Natural killer cell (primary cell): Measurements from ENCODE around the gene MISFA. TPM values are rescaled to one million over a fixed set of nuclear protein-coding genes. Genes with fewer than 3 reads are reported as not detected.
A peak's percentile ranks its signal among the peaks of the same experiment; 100 is the strongest.
"Not testable (repeated sequence)": the region's sequence is repeated elsewhere in the genome, so short reads cannot be mapped to it uniquely, and the experiment has no call there.

Source experiments
- ATAC-seq, 3 donors: fragments of 150-1000 bp in 2 of 3; fragments of 200-7000 bp in 1 of 3; cut with Tn5 transposase; 1 replicate in 1 of 3; 2 replicates in 2 of 3; pipeline ENCODE4 v1.10.0; 2021; ENCODE audit warnings: mild to moderate bottlenecking in 2 of 3, moderate library complexity in 2 of 3
- DNase-seq, 2 donors: peaks; one replicate each; pipeline versions ENCODE4 v3.0.0 to v3.0.0-alpha.2; 2013 to 2021; ENCODE audit warnings: mixed read lengths in 1 of 2
- H3K27ac ChIP-seq: one replicate; pipeline ENCODE4 v1.5.1; 2013; ENCODE audit warnings: mild to moderate bottlenecking, low read length
- H3K27me3 ChIP-seq: one replicate; pipeline ENCODE4 v1.6.1; 2013; ENCODE audit warnings: low read length; ENCODE audit not compliant: control insufficient read depth, insufficient read depth
- H3K36me3 ChIP-seq: one replicate; pipeline ENCODE4 v1.6.1; 2013; ENCODE audit warnings: low read length; ENCODE audit not compliant: control insufficient read depth, insufficient read depth
- H3K4me1 ChIP-seq: one replicate; pipeline ENCODE4 v1.6.1; 2013; ENCODE audit warnings: low read length; ENCODE audit not compliant: control insufficient read depth, insufficient read depth
- H3K4me3 ChIP-seq: one replicate; pipeline ENCODE4 v1.5.1; 2013; ENCODE audit warnings: low read length
- H3K9me3 ChIP-seq: one replicate; pipeline ENCODE4 v1.6.1; 2013; ENCODE audit warnings: low read length; ENCODE audit not compliant: control insufficient read depth, insufficient read depth
- H3K27ac Mint-ChIP-seq, 2 donors: one replicate each; pipeline ENCODE4 v1.8.0; 2022; ENCODE audit warnings: mild to moderate bottlenecking in 2 of 2, mixed read lengths in 2 of 2, moderate library complexity in 1 of 2
- H3K27me3 Mint-ChIP-seq, 2 donors: one replicate each; pipeline ENCODE4 v1.8.0; 2022; ENCODE audit warnings: low read depth in 2 of 2, mixed read lengths in 2 of 2
- H3K36me3 Mint-ChIP-seq: one replicate; pipeline ENCODE4 v1.8.0; 2022; ENCODE audit warnings: mixed read lengths
- H3K4me1 Mint-ChIP-seq, 2 donors: one replicate each; pipeline ENCODE4 v1.8.0; 2022; ENCODE audit warnings: mixed read lengths in 2 of 2
- H3K4me3 Mint-ChIP-seq: one replicate; pipeline ENCODE4 v1.8.0; 2022; ENCODE audit warnings: mild to moderate bottlenecking, moderate library complexity, mixed read lengths
- H3K9me3 Mint-ChIP-seq, 2 donors: one replicate each; pipeline ENCODE4 v1.8.0; 2022; ENCODE audit warnings: mixed read lengths in 2 of 2
- CTCF ChIP-seq: fragments of 200-600 bp; IDR thresholded peaks from one replicate; pipeline ENCODE4 v1.8.0; 2022; ENCODE audit warnings: antibody characterized with exemption
- WGBS: methylation state at CpG from one replicate; pipeline ENCODE4 v1.1.7; 2013; ENCODE audit warnings: missing lambda C conversion rate; ENCODE audit not compliant: insufficient coverage; 5-methylcytosine and 5-hydroxymethylcytosine counted together
- intact Hi-C: fragments of 100-400 bp; cut with micrococcal nuclease; formaldehyde crosslinking; loops from one replicate; pipeline ENCODE4 v1.14.2; 2022
- total RNA-seq, 4 donors: library from RNA; stranded (reverse); fragments of 120-200 nt in 1 of 4; gene quantifications; one replicate each; pipeline versions ENCODE4 v1.2.3 to v1.2.4, GENCODE V29; 2013 to 2022

MISFA gene
- total RNA-seq, 3 donors from 2014 or later (not counting 1 experiment from before 2014, with no cell fraction given), result 2.2 to 3.5 (median 2.2) TPM

- Mint-ChIP-seq H3K9me3 (no peaks in the 10 kb centered on the region), H3K27ac (no peak overlapping the region), H3K4me3 (peak overlapping the region; percentile 33), H3K27me3 (no peaks in the 10 kb centered on the region), H3K4me1 (no peaks in the 10 kb centered on the region), H3K36me3 (no peaks in the 10 kb centered on the region)
- TF ChIP-seq CTCF, result no peak
- WGBS, result 47% methylated on average over 2 of the region's 2 CpGs
- Histone ChIP-seq H3K4me3 (no peak overlapping the region), H3K27ac (peak overlapping the region; percentile 96), H3K27me3 (no peaks in the 10 kb centered on the region), H3K4me1 (peaks cover 14% of the 10 kb centered on the region), H3K9me3 (no peaks in the 10 kb centered on the region), H3K36me3 (no peaks in the 10 kb centered on the region)
- peak in 1 of 2 donors; percentile 23 for DNase-seq
- no peak for ATAC-seq
- intact Hi-C loops, result no loop called here
These were observed 9.0 kb upstream of the MISFA start for GRCh38 chr11:18590571-18590970.

GRCh38 chr11:18594088-18594487, 5.5 kb upstream of the MISFA start:
- not testable (repeated sequence) for ATAC-seq

GRCh38 chr11:18594999-18595749, 4.4 kb upstream of the MISFA start:
- no peak for TF ChIP-seq CTCF
- DNase-seq (no peak), ATAC-seq (no peak)
- Histone ChIP-seq H3K4me3 (no peak overlapping the region), H3K9me3 (no peaks in the 10 kb centered on the region), H3K27me3 (no peaks in the 10 kb centered on the region), H3K4me1 (no peaks in the 10 kb centered on the region), H3K36me3 (no peaks in the 10 kb centered on the region), H3K27ac (no peak overlapping the region)
- no peaks in the 10 kb centered on the region for H3K9me3 Mint-ChIP-seq
- no peaks in the 10 kb centered on the region for H3K27me3 Mint-ChIP-seq
- WGBS, result 91% methylated on average over 5 of the region's 5 CpGs
- intact Hi-C loops, result no loop called here
- H3K4me3 Mint-ChIP-seq, result no peak overlapping the region
- H3K27ac Mint-ChIP-seq, result no peak overlapping the region
- no peaks in the 10 kb centered on the region for H3K4me1 Mint-ChIP-seq
- H3K36me3 Mint-ChIP-seq, result no peaks in the 10 kb centered on the region

More at GRCh38 chr11:18594088-18594487, 5.5 kb upstream of the MISFA start:
- H3K36me3 ChIP-seq, DNase-seq, H3K4me1 Mint-ChIP-seq, H3K4me3 Mint-ChIP-seq, H3K4me3 ChIP-seq, H3K9me3 Mint-ChIP-seq, H3K9me3 ChIP-seq, H3K27me3 Mint-ChIP-seq, H3K4me1 ChIP-seq, H3K27ac Mint-ChIP-seq, H3K27me3 ChIP-seq, H3K36me3 Mint-ChIP-seq, H3K27ac ChIP-seq, intact Hi-C loops: not testable (repeated sequence)
- WGBS, result 100% methylated on average over 3 of the region's 5 CpGs

GRCh38 chr11:18600915-18601569, 1.5 kb downstream of the MISFA start:
- H3K27me3 ChIP-seq, result no peaks in the 10 kb centered on the region
- no peaks in the 10 kb centered on the region for H3K9me3 ChIP-seq
- intact Hi-C loops, result no loop called here
- no peaks in the 10 kb centered on the region for H3K9me3 Mint-ChIP-seq
- no peak overlapping the region for H3K4me3 Mint-ChIP-seq
- no peaks in the 10 kb centered on the region for H3K36me3 Mint-ChIP-seq
- H3K27me3 Mint-ChIP-seq, result no peaks in the 10 kb centered on the region
- WGBS, result 94% methylated on average over 4 of the region's 4 CpGs
- peak overlapping the region in 1 of 2 donors; percentile 20 for H3K27ac Mint-ChIP-seq
- peaks cover 2% of the 10 kb centered on the region for H3K36me3 ChIP-seq
- no peak overlapping the region for H3K4me3 ChIP-seq
- H3K4me1 Mint-ChIP-seq, result no peaks in the 10 kb centered on the region
- no peak overlapping the region for H3K27ac ChIP-seq
- TF ChIP-seq CTCF, result no peak
- no peaks in the 10 kb centered on the region for H3K4me1 ChIP-seq
- no peak for DNase-seq
- ATAC-seq, result no peak
